G401 (cell line): ENCODE data around the gene RNASET2. TPM values are rescaled to one million over a fixed set of nuclear protein-coding genes. Genes with fewer than 3 reads are reported as not detected.
"Not testable (repeated sequence)": the region's sequence is repeated elsewhere in the genome, so short reads cannot be mapped to it uniquely, and the experiment has no call there.

ENCODE experiments used
- DNase-seq: peaks from one replicate; pipeline ENCODE4 v3.0.0-alpha.2; 2015; ENCODE audit warnings: low spot score
- in situ Hi-C: cut with HindIII; loops from 2 replicates; pipeline ENCODE4 v1.10.0; 2016; ENCODE audit warnings: low sequenced_read_pairs, mixed read lengths
- total RNA-seq: library from RNA; depleted of rRNA; stranded (reverse); fragments of >200 nt; shearing (Covaris generic); gene quantifications from 2 replicates; pipeline ENCODE4 v1.2.3, GENCODE V29; 2014

Gene RNASET2
- total RNA-seq, 1 experiment from 2014 or later, result 61.5 TPM

GRCh38 chr6:166931426-166931970 lies 24.9 kb downstream of the RNASET2 start:
- in situ Hi-C loops, result no loop called here
- no peak for DNase-seq

GRCh38 chr6:166930354-166930891 lies 25.9 kb downstream of the RNASET2 start:
- in situ Hi-C loops, result no loop called here
- DNase-seq, result no peak

GRCh38 chr6:166929542-166930189 lies 26.7 kb downstream of the RNASET2 start:
- in situ Hi-C loops, result no loop called here
- DNase-seq, result no peak

GRCh38 chr6:166928644-166929541 lies 27.5 kb downstream of the RNASET2 start:
- in situ Hi-C loops, result no loop called here
- DNase-seq, result no peak

GRCh38 chr6:166927935-166928643 lies 28.3 kb downstream of the RNASET2 start:
- in situ Hi-C loops, result no loop called here
- DNase-seq, result no peak

- no peak for DNase-seq
Measured at GRCh38 chr6:166927240-166927934, 29.0 kb downstream of the RNASET2 start.

GRCh38 chr6:166926748-166927147 lies 29.6 kb downstream of the RNASET2 start:
- in situ Hi-C loops, result no loop called here

More at GRCh38 chr6:166927240-166927934, 29.0 kb downstream of the RNASET2 start:
- in situ Hi-C loops, result no loop called here

GRCh38 chr6:166925141-166925996 lies 31.0 kb downstream of the RNASET2 start:
- in situ Hi-C loops, result no loop called here
- DNase-seq, result no peak

More at GRCh38 chr6:166926748-166927147, 29.6 kb downstream of the RNASET2 start:
- DNase-seq, result no peak

GRCh38 chr6:166924531-166924930 lies 31.8 kb downstream of the RNASET2 start:
- DNase-seq, result no peak
- in situ Hi-C loops, result no loop called here

- in situ Hi-C loops, result no loop called here
- no peak for DNase-seq
Measured at GRCh38 chr6:166922937-166923336, 33.4 kb downstream of the RNASET2 start.

GRCh38 chr6:166921570-166921969 lies 34.8 kb downstream of the RNASET2 start:
- in situ Hi-C loops, result no loop called here
- DNase-seq, result no peak

GRCh38 chr6:166916824-166917223 lies 39.5 kb downstream of the RNASET2 start:
- in situ Hi-C loops, result no loop called here
- DNase-seq, result no peak

- DNase-seq, in situ Hi-C loops: not testable (repeated sequence)
Measured at GRCh38 chr6:166915484-166915883, 40.9 kb downstream of the RNASET2 start.

GRCh38 chr6:166914952-166915351 lies 41.4 kb downstream of the RNASET2 start:
- DNase-seq, in situ Hi-C loops: not testable (repeated sequence)

- no peak for DNase-seq
- in situ Hi-C loops, result no loop called here
Measured at GRCh38 chr6:166911248-166911677, 45.1 kb downstream of the RNASET2 start.

- DNase-seq, result no peak
- in situ Hi-C loops, result no loop called here
Measured at GRCh38 chr6:166910601-166911000, 45.7 kb downstream of the RNASET2 start.

GRCh38 chr6:166908811-166909210 lies 47.5 kb downstream of the RNASET2 start:
- in situ Hi-C loops, result no loop called here
- no peak for DNase-seq
